SK-N-SH (cell line): Measurements from ENCODE around the gene SLX4IP. TPM values are rescaled to one million over a fixed set of nuclear protein-coding genes. Genes with fewer than 3 reads are reported as not detected.

ENCODE experiments used
- CTCF ChIA-PET: fragments of 300-600, 350-600 bp; formaldehyde crosslinking; extraction: SDS; loops from one replicate; lab custom pipeline; 2021; lab: Yijun Ruan, JAX
- POLR2A ChIA-PET: fragments of 350-600 bp; sonication (Branson Sonifier 250); formaldehyde crosslinking; extraction: SDS; loops from one replicate; lab custom pipeline; 2020; ENCODE audit warnings: antibody characterized with exemption, inconsistent platforms; lab: Yijun Ruan, JAX
- DNase-seq: peaks from one replicate; pipeline ENCODE4 v3.0.0; 2012
- H2AFZ ChIP-seq: fragments of 200-600 bp; sonication (generic); 2 replicates; pipeline ENCODE4 v1.8.1; 2016; ENCODE audit warnings: antibody characterized with exemption, mild to moderate bottlenecking, low read depth
- H3F3A ChIP-seq: fragments of 200-600 bp; sonication (generic); replicated peaks from 2 replicates; pipeline ENCODE3; 2016; ENCODE audit warnings: antibody characterized with exemption, mild to moderate bottlenecking; ENCODE audit not compliant: insufficient read depth
- H3K27ac ChIP-seq, 2 experiments: fragments of 200-500 bp in 1 of 2; fragments of 200-600 bp in 1 of 2; sonication (Bioruptor generic) in 1 of 2; sonication (generic), shearing (Covaris generic) in 1 of 2; 2 replicates each; pipeline versions ENCODE4 v1.5.1 to v1.6.1; 2014 to 2016; ENCODE audit warnings: low read depth in 2 of 2, inconsistent platforms in 1 of 2, low read length in 1 of 2, mild to moderate bottlenecking in 1 of 2, mixed read lengths in 1 of 2
- H3K27me3 ChIP-seq: fragments of 200-600 bp; sonication (generic), shearing (Covaris generic); 2 replicates; pipeline ENCODE4 v1.6.1; 2016; ENCODE audit warnings: mixed run types; ENCODE audit not compliant: insufficient read depth
- H3K36me3 ChIP-seq, 2 experiments: fragments of 200-500 bp in 1 of 2; fragments of 200-600 bp in 1 of 2; sonication (Bioruptor generic) in 1 of 2; sonication (generic) in 1 of 2; replicated peaks in 1 of 2; 2 replicates each; pipeline versions ENCODE3 to v1.5.1; 2014 to 2016; ENCODE audit warnings: low read length in 1 of 2, mild to moderate bottlenecking in 1 of 2; ENCODE audit not compliant: insufficient read depth in 2 of 2, control insufficient read depth in 1 of 2
- H3K4me1 ChIP-seq, 2 experiments: fragments of 200-500 bp in 1 of 2; fragments of 200-600 bp in 1 of 2; sonication (Bioruptor generic) in 1 of 2; sonication (generic), shearing (Covaris generic) in 1 of 2; 2 replicates each; pipeline versions ENCODE4 v1.5.1 to v1.6.1; 2014 to 2016; ENCODE audit warnings: low read depth in 1 of 2, low read length in 1 of 2, mixed run types in 1 of 2; ENCODE audit not compliant: insufficient read depth in 2 of 2, control insufficient read depth in 1 of 2
- H3K4me2 ChIP-seq: fragments of 200-600 bp; sonication (generic), shearing (Covaris generic); 2 replicates; pipeline ENCODE4 v1.6.1; 2017; ENCODE audit warnings: mixed run types
- H3K4me3 ChIP-seq, 2 experiments: fragments of 200-500 bp in 1 of 2; fragments of 200-600 bp in 1 of 2; sonication (Bioruptor generic) in 1 of 2; sonication (generic), shearing (Covaris generic) in 1 of 2; 2 replicates each; pipeline versions ENCODE4 v1.5.1 to v1.8.1; 2014 to 2016; ENCODE audit warnings: low read depth in 2 of 2, inconsistent platforms in 1 of 2, low read length in 1 of 2, mild to moderate bottlenecking in 1 of 2, mixed read lengths in 1 of 2, moderate library complexity in 1 of 2
- H3K79me2 ChIP-seq: fragments of 200-600 bp; sonication (generic); 2 replicates; pipeline ENCODE4 v1.8.1; 2017; ENCODE audit warnings: mild to moderate bottlenecking; ENCODE audit not compliant: insufficient read depth
- H3K9ac ChIP-seq: fragments of 200-600 bp; sonication (generic); 2 replicates; pipeline ENCODE4 v1.6.1; 2017; ENCODE audit warnings: mixed run types
- H3K9me2 ChIP-seq: fragments of 200-600 bp; sonication (generic); 2 replicates; pipeline ENCODE4 v1.6.1; 2017; ENCODE audit warnings: mixed run types
- H3K9me3 ChIP-seq: fragments of 200-600 bp; sonication (generic); 2 replicates; pipeline ENCODE4 v1.6.1; 2017; ENCODE audit warnings: mixed run types, mild to moderate bottlenecking, moderate library complexity
- H4K20me1 ChIP-seq: fragments of 200-600 bp; sonication (generic); 2 replicates; pipeline ENCODE4 v1.6.1; 2017; ENCODE audit warnings: mild to moderate bottlenecking, mixed run types; ENCODE audit not compliant: insufficient read depth
- EZH2phosphoT487 ChIP-seq: fragments of 200-600 bp; sonication (generic); IDR thresholded peaks from 2 replicates; pipeline ENCODE4 v1.6.1; 2017; ENCODE audit warnings: low read depth, mixed run types, mild to moderate bottlenecking, antibody characterized with exemption, moderate library complexity, borderline replicate concordance
- FOSL2 ChIP-seq: IDR thresholded peaks from 2 replicates; pipeline ENCODE4 v1.4.0; 2012; ENCODE audit warnings: low read depth, mild to moderate bottlenecking, moderate library complexity, borderline replicate concordance
- FOXJ3 ChIP-seq: sonication (generic); formaldehyde crosslinking; IDR thresholded peaks from 2 replicates; pipeline ENCODE4 v1.5.1; 2020; ENCODE audit warnings: mild to moderate bottlenecking, missing genetic modification reagents
- GABPA ChIP-seq: IDR thresholded peaks from 2 replicates; pipeline ENCODE4 v1.4.0; 2012; ENCODE audit warnings: low read depth, mild to moderate bottlenecking
- JUND ChIP-seq: IDR thresholded peaks from 2 replicates; pipeline ENCODE4 v1.4.0; 2012
- MEF2A ChIP-seq: IDR thresholded peaks from 2 replicates; pipeline ENCODE4 v1.4.0; 2012; ENCODE audit warnings: low read depth, borderline replicate concordance
- NRF1 ChIP-seq: IDR thresholded peaks from 2 replicates; pipeline ENCODE4 v1.6.1; 2012; ENCODE audit warnings: low read depth, mild to moderate bottlenecking, low read length
- POLR2AphosphoS5 ChIP-seq: IDR thresholded peaks from 2 replicates; pipeline ENCODE4 v1.6.1; 2012; ENCODE audit warnings: low read depth, low read length
- TCF12 ChIP-seq: IDR thresholded peaks from 2 replicates; pipeline ENCODE4 v1.4.0; 2012
- TEAD4 ChIP-seq: IDR thresholded peaks from 2 replicates; pipeline ENCODE4 v1.4.0; 2012; ENCODE audit warnings: mild to moderate bottlenecking, borderline replicate concordance; ENCODE audit not compliant: insufficient read depth
- USF2 ChIP-seq: fragments of 150-350 bp; IDR thresholded peaks from 2 replicates; pipeline ENCODE4 v1.6.1; 2017; ENCODE audit warnings: antibody characterized with exemption, low read length, low read depth, borderline replicate concordance
- WGBS: methylation state at CpG from one replicate; pipeline ENCODE4 v1.1.6; 2017; ENCODE audit warnings: low lambda C conversion rate; 5-methylcytosine and 5-hydroxymethylcytosine counted together
- polyA plus RNA-seq, 3 experiments: library from polyadenylated mRNA; depleted of rRNA; stranded (reverse); fragments of >200 nt; gene quantifications; 2 replicates each; pipeline ENCODE4 v1.2.3, GENCODE V29; 2012
- TF ChIP-seq, protein P1 (sequence below): IDR thresholded peaks from 2 replicates; pipeline ENCODE4; 2012

SLX4IP gene
- polyA plus RNA-seq, 1 of the 3 experiments (the other 2 are of a cell fraction) = 1.3 TPM

DNA sequence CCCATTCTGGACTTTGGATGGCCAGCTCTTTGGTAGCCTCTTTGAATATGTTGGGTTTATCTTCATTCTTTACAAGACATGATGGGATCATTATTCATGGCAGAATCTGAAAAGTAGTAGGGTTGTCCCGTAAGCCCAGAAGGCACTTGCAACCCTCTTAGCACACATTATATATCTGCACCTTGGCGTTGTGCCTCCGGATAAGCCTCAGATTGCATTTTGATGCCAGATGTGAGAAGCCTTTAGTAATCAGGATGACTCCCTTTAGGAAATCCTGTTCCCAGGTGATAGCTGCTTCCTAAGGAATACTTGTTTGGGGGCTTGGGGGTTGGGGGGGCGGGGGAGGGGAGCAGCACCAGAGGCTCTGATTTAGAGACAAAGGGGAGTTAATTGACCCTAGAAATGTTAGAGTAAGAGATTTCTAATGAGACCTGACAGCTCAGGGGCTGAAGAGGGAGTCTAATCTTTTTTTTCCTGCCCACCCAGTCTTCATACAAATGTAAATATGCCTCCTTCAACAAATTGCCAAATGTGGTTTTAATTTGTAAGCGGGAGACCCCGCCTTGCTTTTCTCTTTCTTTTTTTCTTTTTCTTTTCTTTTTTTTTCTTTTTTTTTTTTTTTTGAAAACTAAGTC lies 183.6 kb downstream of the SLX4IP start:
- Histone ChIP-seq H4K20me1 (no peaks in the 10 kb centered on the region), H3K9ac (peak overlapping the region; percentile 29; the same call in 1 of the 2 replicates), H3K9me3 (no peaks in the 10 kb centered on the region), H3K27ac (peak overlapping the region in 1 of 2 experiments; percentile 95; a peak in 2 of 4 replicates), H3K27me3 (no peaks in the 10 kb centered on the region), H2AFZ (no peak overlapping the region), H3K9me2 (no peaks in the 10 kb centered on the region), H3F3A (peaks cover 23% of the 10 kb centered on the region), H3K79me2 (no peaks in the 10 kb centered on the region), H3K36me3 (no peaks in the 10 kb centered on the region), H3K4me3 (no peak overlapping the region), H3K4me2 (no peak overlapping the region), H3K4me1 (peaks cover 9 to 18% of the 10 kb centered on the region in 2 experiments)
- CTCF ChIA-PET = no interaction called here
- WGBS = 87% methylated on average over 6 of the region's 6 CpGs
- TF ChIP-seq NRF1 (no peak), FOXJ3 (CRISPR knock-in tag) (no peak), USF2 (no peak), TEAD4 (no peak), MEF2A (no peak), FOSL2 (no peak)
- POLR2A ChIA-PET = interaction anchor here (0.5 kb wide), 1 partner anchor 27 kb away, joined by 3 read pairs; no protein-coding TSS in a partner anchor
- no peak for DNase-seq

GRCh38 chr20:10619427-10619826 lies 184.3 kb downstream of the SLX4IP start:
- CTCF ChIA-PET = interaction anchor here (0.7 kb wide), 1 partner anchor 37 kb away, joined by 3 read pairs; no protein-coding TSS in a partner anchor
- no peak overlapping the region for H3K4me3 ChIP-seq

More at GRCh38 chr20:10619427-10619826, 184.3 kb downstream of the SLX4IP start:
- peak overlapping the region; percentile 39 to 95; a peak in 3 of 4 replicates for H3K27ac ChIP-seq
- H4K20me1 ChIP-seq = no peaks in the 10 kb centered on the region
- no peaks in the 10 kb centered on the region for H3K27me3 ChIP-seq
- H3K9me2 ChIP-seq = no peaks in the 10 kb centered on the region
- H3K4me2 ChIP-seq = no peak overlapping the region; the same call in 1 of the 2 replicates
- no peaks in the 10 kb centered on the region for H3K36me3 ChIP-seq
- H3K9me3 ChIP-seq = no peaks in the 10 kb centered on the region
- no peak overlapping the region for H2AFZ ChIP-seq
- WGBS = 74% methylated on average over 3 of the region's 3 CpGs
- peaks cover 24% of the 10 kb centered on the region for H3F3A ChIP-seq
- POLR2A ChIA-PET = interaction anchor here (0.5 kb wide), 1 partner anchor 27 kb away, joined by 3 read pairs; no protein-coding TSS in a partner anchor
- no peak for TF ChIP-seq MEF2A
- no peak for TF ChIP-seq EZH2phosphoT487
- no peak for TF ChIP-seq GABPA
- TF ChIP-seq POLR2AphosphoS5 = no peak
- TF ChIP-seq, protein P1, sequence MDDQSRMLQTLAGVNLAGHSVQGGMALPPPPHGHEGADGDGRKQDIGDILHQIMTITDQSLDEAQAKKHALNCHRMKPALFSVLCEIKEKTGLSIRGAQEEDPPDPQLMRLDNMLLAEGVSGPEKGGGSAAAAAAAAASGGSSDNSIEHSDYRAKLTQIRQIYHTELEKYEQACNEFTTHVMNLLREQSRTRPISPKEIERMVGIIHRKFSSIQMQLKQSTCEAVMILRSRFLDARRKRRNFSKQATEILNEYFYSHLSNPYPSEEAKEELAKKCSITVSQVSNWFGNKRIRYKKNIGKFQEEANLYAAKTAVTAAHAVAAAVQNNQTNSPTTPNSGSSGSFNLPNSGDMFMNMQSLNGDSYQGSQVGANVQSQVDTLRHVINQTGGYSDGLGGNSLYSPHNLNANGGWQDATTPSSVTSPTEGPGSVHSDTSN = peak; percentile 72
- peak; percentile 45; the same call in 1 of the 2 replicates for TF ChIP-seq TCF12
- TF ChIP-seq JUND = peak; percentile 39; the same call in 1 of the 2 replicates
- peak; percentile 43; the same call in 1 of the 2 replicates for TF ChIP-seq FOSL2
- peaks cover 9 to 18% of the 10 kb centered on the region in 2 experiments for H3K4me1 ChIP-seq
- no peak for DNase-seq
- H3K79me2 ChIP-seq = no peaks in the 10 kb centered on the region
- peak overlapping the region; percentile 35; the same call in 1 of the 2 replicates for H3K9ac ChIP-seq
